Kidney epithelial cell (primary cell): ENCODE data around the gene IL1RL2. TPM values are rescaled to one million over a fixed set of nuclear protein-coding genes. Genes with fewer than 3 reads are reported as not detected.

Experiments used
- DNase-seq: peaks from one replicate; pipeline ENCODE4 v3.0.0-alpha.2; 2010; ENCODE audit warnings: low read depth
- H3K27me3 ChIP-seq: 2 replicates; pipeline ENCODE4 v1.6.0; 2011; ENCODE audit warnings: low read length; ENCODE audit not compliant: control insufficient read depth, insufficient read depth
- H3K36me3 ChIP-seq: 2 replicates; pipeline ENCODE4 v1.5.1; 2011; ENCODE audit warnings: low read length; ENCODE audit not compliant: control insufficient read depth, insufficient read depth
- H3K4me3 ChIP-seq: 2 replicates; pipeline ENCODE4 v1.5.1; 2011; ENCODE audit warnings: low read depth, mild to moderate bottlenecking, control low read depth, low read length
- total RNA-seq: library from RNA; depleted of rRNA; stranded (reverse); fragments of >200 nt; gene quantifications from 2 replicates; pipeline ENCODE4 v1.2.3, GENCODE V29; 2015
- TF ChIP-seq, protein P1 (sequence below): IDR thresholded peaks from 2 replicates; pipeline ENCODE4 v1.5.1; 2011; ENCODE audit warnings: mild to moderate bottlenecking, moderate library complexity, low read length, control low read depth, inconsistent platforms; ENCODE audit not compliant: insufficient read depth, poor library complexity, severe bottlenecking

The IL1RL2 gene
- total RNA-seq, 1 donor from 2014 or later = 2.1 TPM

DNA sequence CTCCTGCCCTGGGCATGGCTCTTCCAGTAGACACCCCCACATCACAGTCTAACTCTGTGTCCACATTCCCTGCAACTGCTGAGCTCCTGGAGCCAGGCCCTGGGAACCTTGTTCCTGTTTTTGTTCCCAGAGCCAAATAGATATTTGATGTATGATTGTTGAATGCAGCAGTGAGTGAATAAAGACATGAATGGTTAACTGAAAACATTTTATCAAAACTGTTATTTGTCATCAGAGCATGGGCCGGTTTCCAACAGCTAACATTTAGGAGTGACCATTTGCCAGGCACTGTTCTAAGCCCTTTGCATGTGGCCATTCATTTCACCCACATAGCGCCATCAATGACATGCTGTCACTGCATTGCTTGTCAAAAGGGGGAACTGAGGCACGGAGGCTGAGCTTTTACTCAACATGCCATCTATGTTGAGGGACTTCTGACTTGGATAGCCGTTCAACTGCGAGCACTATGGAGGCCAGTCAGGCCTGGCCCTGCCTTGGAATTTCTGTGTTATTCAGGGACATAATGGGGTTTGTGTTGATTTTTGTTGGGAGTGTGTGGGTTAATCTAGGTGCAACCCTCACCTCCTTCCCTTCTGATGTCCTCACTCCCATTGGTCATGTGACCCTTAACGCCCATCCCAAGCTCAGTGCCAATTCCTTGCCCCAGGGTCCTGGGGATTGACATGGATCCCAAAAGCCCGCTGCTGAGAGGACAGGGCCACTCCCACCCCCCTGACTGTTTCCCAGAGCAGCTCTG, 31.7 kb upstream of the IL1RL2 start:
- no peak for DNase-seq
- Histone ChIP-seq H3K27me3 (no peaks in the 10 kb centered on the region), H3K36me3 (peaks cover 1% of the 10 kb centered on the region), H3K4me3 (no peak overlapping the region)
- TF ChIP-seq, protein P1, sequence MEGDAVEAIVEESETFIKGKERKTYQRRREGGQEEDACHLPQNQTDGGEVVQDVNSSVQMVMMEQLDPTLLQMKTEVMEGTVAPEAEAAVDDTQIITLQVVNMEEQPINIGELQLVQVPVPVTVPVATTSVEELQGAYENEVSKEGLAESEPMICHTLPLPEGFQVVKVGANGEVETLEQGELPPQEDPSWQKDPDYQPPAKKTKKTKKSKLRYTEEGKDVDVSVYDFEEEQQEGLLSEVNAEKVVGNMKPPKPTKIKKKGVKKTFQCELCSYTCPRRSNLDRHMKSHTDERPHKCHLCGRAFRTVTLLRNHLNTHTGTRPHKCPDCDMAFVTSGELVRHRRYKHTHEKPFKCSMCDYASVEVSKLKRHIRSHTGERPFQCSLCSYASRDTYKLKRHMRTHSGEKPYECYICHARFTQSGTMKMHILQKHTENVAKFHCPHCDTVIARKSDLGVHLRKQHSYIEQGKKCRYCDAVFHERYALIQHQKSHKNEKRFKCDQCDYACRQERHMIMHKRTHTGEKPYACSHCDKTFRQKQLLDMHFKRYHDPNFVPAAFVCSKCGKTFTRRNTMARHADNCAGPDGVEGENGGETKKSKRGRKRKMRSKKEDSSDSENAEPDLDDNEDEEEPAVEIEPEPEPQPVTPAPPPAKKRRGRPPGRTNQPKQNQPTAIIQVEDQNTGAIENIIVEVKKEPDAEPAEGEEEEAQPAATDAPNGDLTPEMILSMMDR = no peak

- TF ChIP-seq, protein P1 = no peak
- Histone ChIP-seq H3K36me3 (no peaks in the 10 kb centered on the region), H3K27me3 (no peaks in the 10 kb centered on the region), H3K4me3 (no peak overlapping the region)
- DNase-seq = no peak
Observed at GRCh38 chr2:102155703-102156515, 30.9 kb upstream of the IL1RL2 start.

DNA sequence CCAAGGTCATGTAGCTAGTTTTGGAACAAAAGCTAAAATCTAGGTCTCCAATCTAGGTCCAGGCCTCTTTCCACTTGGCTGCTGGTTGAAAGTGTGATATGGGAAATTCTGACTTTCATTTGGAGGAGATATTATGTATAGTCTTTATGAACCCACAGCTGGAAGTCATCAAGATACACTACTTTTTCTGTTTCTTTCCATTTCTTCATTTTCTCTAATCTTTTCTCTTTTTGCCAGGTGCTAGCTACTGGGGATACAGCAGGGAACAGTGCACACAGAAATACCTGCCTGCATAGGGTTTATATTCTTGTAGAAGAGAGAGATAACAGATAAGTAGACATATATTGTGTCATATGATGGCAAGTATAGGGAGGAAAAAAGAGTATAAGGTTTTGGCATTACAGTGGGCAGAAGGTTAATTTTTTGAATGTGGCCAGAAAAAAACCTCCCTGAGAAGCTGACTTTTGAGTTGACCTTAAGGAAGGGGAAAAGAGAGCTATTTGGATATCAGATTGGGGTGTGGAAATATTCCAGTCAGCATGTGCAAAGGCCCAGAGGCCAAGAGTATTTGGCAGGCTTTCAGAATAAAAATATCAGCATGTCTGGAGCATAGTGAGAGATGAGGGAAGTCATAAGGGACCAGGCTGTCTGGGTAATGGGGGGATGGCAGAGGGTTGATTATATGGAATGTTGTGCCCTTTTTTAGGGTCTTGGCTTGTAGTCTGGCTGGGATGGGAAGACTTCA, 28.6 kb upstream of the IL1RL2 start:
- Histone ChIP-seq H3K27me3 (no peaks in the 10 kb centered on the region), H3K36me3 (no peaks in the 10 kb centered on the region), H3K4me3 (no peak overlapping the region)
- DNase-seq = no peak
- TF ChIP-seq, protein P1 = no peak

DNA sequence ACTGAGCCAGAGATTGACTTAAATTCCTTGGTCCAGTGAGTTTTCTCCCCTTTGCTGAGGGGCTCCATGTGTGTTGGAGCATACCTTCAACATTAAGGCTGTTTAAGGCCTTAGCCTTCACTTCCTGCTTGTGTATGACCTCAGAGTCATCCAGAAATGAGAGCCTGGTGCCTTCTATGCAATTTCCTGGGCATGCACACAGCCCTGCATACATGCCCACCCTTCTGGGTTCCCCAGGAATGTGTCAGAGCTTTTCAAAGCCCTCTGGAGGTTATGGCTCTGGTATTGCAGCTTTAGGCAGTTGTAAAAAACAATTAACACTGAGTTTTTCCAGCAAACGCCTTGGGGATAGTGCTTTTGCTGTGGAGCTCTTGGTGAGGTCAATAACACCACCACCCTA, 27.5 kb upstream of the IL1RL2 start:
- H3K36me3 ChIP-seq = peaks cover 1% of the 10 kb centered on the region
- no peak for DNase-seq
- TF ChIP-seq, protein P1 = no peak

GRCh38 chr2:102166189-102166845, 20.5 kb upstream of the IL1RL2 start:
- no peaks in the 10 kb centered on the region for H3K27me3 ChIP-seq
- DNase-seq = no peak
- TF ChIP-seq, protein P1 = peak; percentile 46
- H3K36me3 ChIP-seq = peaks cover 1% of the 10 kb centered on the region
- H3K4me3 ChIP-seq = no peak overlapping the region

More for the DNA sequence above, 27.5 kb upstream of the IL1RL2 start:
- Histone ChIP-seq H3K27me3 (no peaks in the 10 kb centered on the region), H3K4me3 (no peak overlapping the region)
